BJ (cell line): ENCODE data around the gene CYB561D1. TPM values are rescaled to one million over a fixed set of nuclear protein-coding genes. Genes with fewer than 3 reads are reported as not detected.

Experiments
- CTCF ChIA-PET: fragments of 350-600 bp; formaldehyde crosslinking; extraction: SDS; loops from one replicate; lab custom pipeline; 2021; ENCODE audit warnings: antibody characterized with exemption, inconsistent platforms; lab: Yijun Ruan, JAX
- POLR2A ChIA-PET: fragments of 300-600 bp; sonication (Branson Sonifier 250); formaldehyde crosslinking; extraction: SDS; loops from one replicate; lab custom pipeline; 2021; ENCODE audit warnings: antibody characterized with exemption; lab: Charles Lee
- DNase-seq: peaks from one replicate; pipeline ENCODE4 v3.0.0-alpha.2; 2011; ENCODE audit warnings: low read depth
- H3K27me3 ChIP-seq: 2 replicates; pipeline ENCODE4 v1.6.0; 2011; ENCODE audit warnings: low read length; ENCODE audit not compliant: control insufficient read depth, insufficient read depth
- H3K36me3 ChIP-seq: 2 replicates; pipeline ENCODE4 v1.5.1; 2011; ENCODE audit warnings: low read length; ENCODE audit not compliant: control insufficient read depth, insufficient read depth
- H3K4me3 ChIP-seq: 2 replicates; pipeline ENCODE4 v1.5.1; 2011; ENCODE audit warnings: low read depth, mild to moderate bottlenecking, control low read depth, low read length
- CTCF ChIP-seq: IDR thresholded peaks from 2 replicates; pipeline ENCODE4 v1.5.1; 2011; ENCODE audit warnings: low read depth, mild to moderate bottlenecking, control low read depth, inconsistent platforms, low read length, moderate library complexity; ENCODE audit not compliant: insufficient read depth
- polyA plus RNA-seq: library from polyadenylated mRNA; depleted of rRNA; stranded (reverse); fragments of >200 nt; gene quantifications from 2 replicates; pipeline ENCODE4 v1.2.3, GENCODE V29; 2011

Gene CYB561D1
- polyA plus RNA-seq, 1 experiment, result 10.8 TPM

- POLR2A ChIA-PET, result interaction anchor here (1.1 kb wide), 1 partner anchor 66 kb away, joined by 26 read pairs; no protein-coding TSS in a partner anchor
- CTCF ChIA-PET, result interaction anchor here (0.7 to 32.2 kb wide), 18 partner anchors 7 to 427 kb away, joined by 3 to 1371 read pairs (median 5); partner anchors contain the start of genes AMIGO1, ATXN7L2, GPR61 and PSMA5
- Histone ChIP-seq H3K27me3 (no peaks in the 10 kb centered on the region), H3K4me3 (no peak overlapping the region), H3K36me3 (peaks cover 38% of the 10 kb centered on the region)
- no peak for DNase-seq
- no peak for TF ChIP-seq CTCF
Measured at GRCh38 chr1:109493227-109493626, 667 bp upstream of the CYB561D1 start.

- H3K36me3 ChIP-seq, result peaks cover 21% of the 10 kb centered on the region
- no peak overlapping the region for H3K4me3 ChIP-seq
- H3K27me3 ChIP-seq, result no peaks in the 10 kb centered on the region
- no peak for DNase-seq
- TF ChIP-seq CTCF, result no peak
- CTCF ChIA-PET, result interaction anchor here (0.6 to 32.2 kb wide), 4 partner anchors 11 to 242 kb away, joined by 3 to 1371 read pairs (median 4); partner anchors contain the start of gene GPR61
- POLR2A ChIA-PET, result no interaction called here
Measured at GRCh38 chr1:109495738-109496137, 1.8 kb downstream of the CYB561D1 start.

GRCh38 chr1:109497449-109498160, 3.7 kb downstream of the CYB561D1 start:
- no peak for TF ChIP-seq CTCF
- ChIA-PET POLR2A (interaction anchor here (0.6 kb wide), 1 partner anchor 10 kb away, joined by 3 read pairs; no protein-coding TSS in a partner anchor), CTCF (interaction anchor here (0.8 to 32.2 kb wide), 14 partner anchors 7 to 488 kb away, joined by 3 to 1371 read pairs (median 4); partner anchors contain the start of genes AHCYL1, AMIGO1, ATXN7L2 and GPR61)
- Histone ChIP-seq H3K4me3 (no peak overlapping the region), H3K36me3 (peaks cover 12% of the 10 kb centered on the region), H3K27me3 (no peaks in the 10 kb centered on the region)
- no peak for DNase-seq

- peak; percentile 73 for TF ChIP-seq CTCF
- ChIA-PET CTCF (interaction anchor here (0.6 to 32.2 kb wide), 19 partner anchors 7 to 487 kb away, joined by 3 to 1371 read pairs (median 4); partner anchors contain the start of genes AHCYL1, AMIGO1, ATXN7L2 and GPR61), POLR2A (no interaction called here)
- H3K4me3 ChIP-seq, result no peak overlapping the region
- peaks cover 12% of the 10 kb centered on the region for H3K36me3 ChIP-seq
- DNase-seq, result no peak
- no peaks in the 10 kb centered on the region for H3K27me3 ChIP-seq
Measured at GRCh38 chr1:109498161-109498801, 4.4 kb downstream of the CYB561D1 start.

GRCh38 chr1:109499081-109499480, 5.2 kb downstream of the CYB561D1 start:
- DNase-seq, result no peak
- Histone ChIP-seq H3K36me3 (peaks cover 12% of the 10 kb centered on the region), H3K27me3 (no peaks in the 10 kb centered on the region), H3K4me3 (no peak overlapping the region)
- ChIA-PET CTCF (interaction anchor here (0.6 to 32.2 kb wide), 20 partner anchors 8 to 275 kb away, joined by 3 to 1371 read pairs (median 6); partner anchors contain the start of genes AMIGO1, ATXN7L2, GNAI3 and GPR61), POLR2A (interaction anchor here (0.7 kb wide), 1 partner anchor 34 kb away, joined by 3 read pairs; no protein-coding TSS in a partner anchor)
- no peak for TF ChIP-seq CTCF
